SK-N-SH treated with all-trans-retinoic acid at 6 μM for 48 hours (cell line): ENCODE results near the gene TRIM47.

ENCODE experiments used
- ARNTL ChIP-seq: fragments of 450-650 bp; formaldehyde crosslinking; IDR thresholded peaks from 2 replicates; pipeline ENCODE4 v1.5.0; 2020; ENCODE audit warnings: low read depth, mild to moderate bottlenecking, moderate library complexity, borderline replicate concordance
- GLIS3 ChIP-seq: fragments of 250-450 bp; sonication (Bioruptor Pico); IDR thresholded peaks from 2 replicates; pipeline ENCODE4 v1.5.0; 2020; ENCODE audit warnings: mild to moderate bottlenecking, moderate library complexity
- POU6F1 ChIP-seq: fragments of 250-450 bp; sonication (Bioruptor Pico); IDR thresholded peaks from 2 replicates; pipeline ENCODE4 v1.8.0; 2021; ENCODE audit warnings: low read depth, mild to moderate bottlenecking, moderate library complexity, borderline replicate concordance
- PPARA ChIP-seq: fragments of 250-450 bp; sonication (Bioruptor Pico); IDR thresholded peaks from 2 replicates; pipeline ENCODE4 v1.5.0; 2020; ENCODE audit warnings: mild to moderate bottlenecking, borderline replicate concordance
- RARB ChIP-seq: fragments of 250-450 bp; sonication (Bioruptor Pico); IDR thresholded peaks from 2 replicates; pipeline ENCODE4 v1.8.0; 2021; ENCODE audit warnings: mild to moderate bottlenecking, moderate library complexity
- TOX ChIP-seq: fragments of 250-450 bp; sonication (Bioruptor Pico); IDR thresholded peaks from 2 replicates; pipeline ENCODE4 v1.8.0; 2021; ENCODE audit warnings: mild to moderate bottlenecking, moderate library complexity, borderline replicate concordance
- ZFP3 ChIP-seq: fragments of 250-450 bp; sonication (Bioruptor Pico); IDR thresholded peaks from 2 replicates; pipeline ENCODE4 v1.5.0; 2020; ENCODE audit warnings: mild to moderate bottlenecking, moderate library complexity
- ZFP30 ChIP-seq: fragments of 450-650 bp; formaldehyde crosslinking; IDR thresholded peaks from 2 replicates; pipeline ENCODE4 v1.5.0; 2022; ENCODE audit warnings: mild to moderate bottlenecking, moderate library complexity
- ZNF565 ChIP-seq: fragments of 450-650 bp; formaldehyde crosslinking; conservative IDR thresholded peaks from 2 replicates; pipeline ENCODE4 v1.5.0; 2020; ENCODE audit warnings: low read depth, mild to moderate bottlenecking, moderate library complexity
- ZNF70 ChIP-seq: fragments of 450-650 bp; formaldehyde crosslinking; IDR thresholded peaks from 2 replicates; pipeline ENCODE4 v1.5.0; 2020; ENCODE audit warnings: mild to moderate bottlenecking, moderate library complexity

- TF ChIP-seq ARNTL = no peak
- TF ChIP-seq PPARA (CRISPR knock-in tag) = no peak
- no peak for TF ChIP-seq ZFP3
- no peak for TF ChIP-seq ZNF565 (CRISPR knock-in tag)
- no peak for TF ChIP-seq ZNF70 (CRISPR knock-in tag)
- no peak for TF ChIP-seq RARB (CRISPR knock-in tag)
- no peak for TF ChIP-seq TOX (CRISPR knock-in tag)
- no peak for TF ChIP-seq ZFP30 (CRISPR knock-in tag)
- no peak for TF ChIP-seq GLIS3 (CRISPR knock-in tag)
- TF ChIP-seq POU6F1 = no peak
Measured at GRCh38 chr17:75876190-75876937, 2.0 kb downstream of the TRIM47 start.
